Subcutaneous abdominal adipose tissue (tissue), 5 donors: ENCODE measurements around the gene HSPB9.
A peak's percentile ranks its signal among the peaks of the same experiment; 100 is the strongest.
"Not testable (repeated sequence)": the region's sequence is repeated elsewhere in the genome, so short reads cannot be mapped to it uniquely, and the experiment has no call there.

ENCODE experiments used
- H3K27ac ChIP-seq: one replicate; pipeline ENCODE4 v1.7.0; 2013; ENCODE audit warnings: low read depth, mild to moderate bottlenecking, inconsistent platforms, low read length, moderate library complexity
- H3K27me3 ChIP-seq, 5 donors: one replicate each; pipeline ENCODE4 v1.7.0; 2013; ENCODE audit warnings: low read length in 5 of 5, inconsistent platforms in 1 of 5; ENCODE audit not compliant: control insufficient read depth in 5 of 5, insufficient read depth in 4 of 5
- H3K36me3 ChIP-seq, 5 donors: one replicate each; pipeline ENCODE4 v1.7.0; 2013; ENCODE audit warnings: low read length in 5 of 5; ENCODE audit not compliant: control insufficient read depth in 5 of 5, insufficient read depth in 5 of 5
- H3K4me1 ChIP-seq, 5 donors: one replicate each; pipeline ENCODE4 v1.7.0; 2013; ENCODE audit warnings: low read length in 5 of 5, mild to moderate bottlenecking in 3 of 5, moderate library complexity in 1 of 5; ENCODE audit not compliant: control insufficient read depth in 5 of 5, insufficient read depth in 5 of 5
- H3K4me3 ChIP-seq, 5 donors: one replicate each; pipeline ENCODE4 v1.7.0; 2013; ENCODE audit warnings: low read length in 5 of 5, low read depth in 1 of 5
- H3K9ac ChIP-seq, 5 donors: one replicate each; pipeline ENCODE4 v1.7.0; 2013; ENCODE audit warnings: low read length in 5 of 5, mild to moderate bottlenecking in 4 of 5, moderate library complexity in 3 of 5
- H3K9me3 ChIP-seq, 5 donors: one replicate each; pipeline ENCODE4 v1.7.0; 2013; ENCODE audit warnings: low read length in 5 of 5; ENCODE audit not compliant: control insufficient read depth in 5 of 5
- donor health status: healthy.
- donor health status: healthy.
- donor health status: healthy.
- donor health status: healthy.
- donor health status: healthy.

Gene HSPB9

GRCh38 chr17:42131981-42132432, 9.4 kb downstream of the HSPB9 start:
- H3K9me3 ChIP-seq = no peaks in the 10 kb centered on the region
- peaks cover 3 to 45% (median 34%) of the 10 kb centered on the region in 5 donors for H3K36me3 ChIP-seq
- H3K27me3 ChIP-seq = no peaks in the 10 kb centered on the region
- peak overlapping the region; percentile 92 for H3K27ac ChIP-seq
- peak overlapping the region in 2 of 5 donors; percentile 9 to 54 for H3K9ac ChIP-seq
- H3K4me1 ChIP-seq = peaks cover 43 to 89% (median 72%) of the 10 kb centered on the region in 5 donors
- H3K4me3 ChIP-seq = peak overlapping the region in 2 of 5 donors; percentile 1 to 35

- H3K36me3 ChIP-seq = peaks cover 0 to 35% (median 26%) of the 10 kb centered on the region in 5 donors
- H3K27me3 ChIP-seq = no peaks in the 10 kb centered on the region
- peak overlapping the region; percentile 92 for H3K27ac ChIP-seq
- peak overlapping the region in 2 of 5 donors; percentile 1 to 35 for H3K4me3 ChIP-seq
- H3K9me3 ChIP-seq = no peaks in the 10 kb centered on the region
- H3K9ac ChIP-seq = peak overlapping the region in 2 of 5 donors; percentile 1 to 54
- peaks cover 43 to 91% (median 73%) of the 10 kb centered on the region in 5 donors for H3K4me1 ChIP-seq
Measured at GRCh38 chr17:42132941-42133340, 10.3 kb downstream of the HSPB9 start.

- no peaks in the 10 kb centered on the region for H3K9me3 ChIP-seq
- no peaks in the 10 kb centered on the region for H3K27me3 ChIP-seq
- H3K27ac ChIP-seq = peak overlapping the region; percentile 92
- peaks cover 0 to 29% (median 20%) of the 10 kb centered on the region in 5 donors for H3K36me3 ChIP-seq
- H3K4me3 ChIP-seq = no peak overlapping the region
- peaks cover 48 to 93% (median 78%) of the 10 kb centered on the region in 5 donors for H3K4me1 ChIP-seq
- peak overlapping the region in 3 of 5 donors; percentile 29 to 44 (median 31) for H3K9ac ChIP-seq
Measured at GRCh38 chr17:42133461-42134041, 10.9 kb downstream of the HSPB9 start.

GRCh38 chr17:42135151-42135550, 12.5 kb downstream of the HSPB9 start:
- Histone ChIP-seq H3K9ac (peak overlapping the region in 2 of 5 donors; percentile 9 to 32), H3K4me3 (peak overlapping the region in 3 of 5 donors; percentile 33 to 60 (median 58)), H3K27ac (peak overlapping the region; percentile 92), H3K9me3 (no peaks in the 10 kb centered on the region), H3K27me3 (no peaks in the 10 kb centered on the region), H3K36me3 (peaks cover 0 to 18% (median 4%) of the 10 kb centered on the region in 5 donors), H3K4me1 (peaks cover 41 to 93% (median 78%) of the 10 kb centered on the region in 5 donors)

GRCh38 chr17:42135664-42136653, 13.4 kb downstream of the HSPB9 start:
- peak overlapping the region; percentile 92 for H3K27ac ChIP-seq
- no peaks in the 10 kb centered on the region for H3K27me3 ChIP-seq
- peak overlapping the region; percentile 34 to 68 (median 63) for H3K9ac ChIP-seq
- H3K4me1 ChIP-seq = peaks cover 41 to 88% (median 71%) of the 10 kb centered on the region in 5 donors
- H3K4me3 ChIP-seq = peak overlapping the region; percentile 28 to 63 (median 59)
- H3K36me3 ChIP-seq = peaks cover 0 to 12% (median under 1%) of the 10 kb centered on the region in 5 donors
- no peaks in the 10 kb centered on the region for H3K9me3 ChIP-seq

- Histone ChIP-seq H3K4me3 (peak overlapping the region in 4 of 5 donors; percentile 58 to 63 (median 60)), H3K27ac (peak overlapping the region; percentile 92), H3K27me3 (no peaks in the 10 kb centered on the region), H3K9ac (peak overlapping the region; percentile 34 to 68 (median 63)), H3K36me3 (peaks cover 0 to 17% (median 7%) of the 10 kb centered on the region in 5 donors), H3K4me1 (peaks cover 38 to 88% (median 72%) of the 10 kb centered on the region in 5 donors), H3K9me3 (no peaks in the 10 kb centered on the region)
Measured at GRCh38 chr17:42136654-42137051, 14.0 kb downstream of the HSPB9 start.

GRCh38 chr17:42138749-42139492, 16.3 kb downstream of the HSPB9 start:
- peak overlapping the region in 1 of 5 donors; percentile 8 for H3K4me3 ChIP-seq
- no peaks in the 10 kb centered on the region for H3K9me3 ChIP-seq
- H3K27ac ChIP-seq = peak overlapping the region; percentile 46
- H3K36me3 ChIP-seq = peaks cover 0 to 17% (median 9%) of the 10 kb centered on the region in 5 donors
- peak overlapping the region in 3 of 5 donors; percentile 19 to 22 (median 21) for H3K9ac ChIP-seq
- no peaks in the 10 kb centered on the region for H3K27me3 ChIP-seq
- peaks cover 23 to 86% (median 77%) of the 10 kb centered on the region in 5 donors for H3K4me1 ChIP-seq

- peaks cover 0 to 22% (median 15%) of the 10 kb centered on the region in 5 donors for H3K36me3 ChIP-seq
- not testable (repeated sequence) for H3K4me3 ChIP-seq, H3K9ac ChIP-seq, H3K27ac ChIP-seq, H3K9me3 ChIP-seq, H3K27me3 ChIP-seq
- peaks cover 18 to 68% (median 59%) of the 10 kb centered on the region in 5 donors for H3K4me1 ChIP-seq
Measured at GRCh38 chr17:42140690-42141089, 18.1 kb downstream of the HSPB9 start.

- Histone ChIP-seq H3K27me3 (no peaks in the 10 kb centered on the region), H3K9me3 (no peaks in the 10 kb centered on the region), H3K4me1 (peaks cover 13 to 61% (median 52%) of the 10 kb centered on the region in 5 donors), H3K4me3 (no peak overlapping the region), H3K27ac (no peak overlapping the region), H3K36me3 (peaks cover 0 to 22% (median 15%) of the 10 kb centered on the region in 5 donors), H3K9ac (no peak overlapping the region)
Measured at GRCh38 chr17:42141382-42141781, 18.8 kb downstream of the HSPB9 start.
